ENCODE data around the gene PLCD4. TPM values are rescaled to one million over a fixed set of nuclear protein-coding genes. Genes with fewer than 3 reads are reported as not detected.
A peak's percentile ranks its signal among the peaks of the same experiment; 100 is the strongest.

The PLCD4 gene
- total RNA-seq, 1 donor: 0.27 TPM

GRCh38 chr2:218618102-218618860, 10.6 kb downstream of the PLCD4 start:
- no peak for DNase-seq (ENCODE audit: low read depth in 2 of 3, low spot score in 2 of 3)

GRCh38 chr2:218621007-218621406, 13.3 kb downstream of the PLCD4 start:
- DNase-seq (ENCODE audit: low read depth in 2 of 3, low spot score in 2 of 3): no peak

- DNase-seq (ENCODE audit: low read depth in 2 of 3, low spot score in 2 of 3): no peak
These were observed 15.1 kb downstream of the PLCD4 start for GRCh38 chr2:218622606-218623365.

GRCh38 chr2:218623366-218623705, 15.6 kb downstream of the PLCD4 start:
- peak in 1 of 3 donors; percentile 1 for DNase-seq (ENCODE audit: low read depth in 2 of 3, low spot score in 2 of 3)

GRCh38 chr2:218626369-218626768, 18.7 kb downstream of the PLCD4 start:
- DNase-seq (ENCODE audit: low read depth in 2 of 3, low spot score in 2 of 3): no peak

- no peak for DNase-seq (ENCODE audit: low read depth in 2 of 3, low spot score in 2 of 3)
These were observed 20.2 kb downstream of the PLCD4 start for GRCh38 chr2:218627939-218628338.

- no peak for DNase-seq (ENCODE audit: low read depth in 2 of 3, low spot score in 2 of 3)
These were observed 24.1 kb downstream of the PLCD4 start for GRCh38 chr2:218631837-218632236.

- DNase-seq (ENCODE audit: low read depth in 2 of 3, low spot score in 2 of 3): no peak
These were observed 28.0 kb downstream of the PLCD4 start for GRCh38 chr2:218635719-218636118.

- no peak for DNase-seq (ENCODE audit: low read depth in 2 of 3, low spot score in 2 of 3)
These were observed 30.7 kb downstream of the PLCD4 start for GRCh38 chr2:218638372-218638771.

GRCh38 chr2:218642121-218642656, 34.5 kb downstream of the PLCD4 start:
- DNase-seq (ENCODE audit: low read depth in 2 of 3, low spot score in 2 of 3): no peak

- no peak for DNase-seq (ENCODE audit: low read depth in 2 of 3, low spot score in 2 of 3)
These were observed 35.1 kb downstream of the PLCD4 start for GRCh38 chr2:218642786-218643185.

GRCh38 chr2:218643751-218644310, 36.1 kb downstream of the PLCD4 start:
- no peak for DNase-seq (ENCODE audit: low read depth in 2 of 3, low spot score in 2 of 3)

GRCh38 chr2:218644721-218645120, 37.0 kb downstream of the PLCD4 start:
- no peak for DNase-seq (ENCODE audit: low read depth in 2 of 3, low spot score in 2 of 3)

GRCh38 chr2:218645126-218645525, 37.4 kb downstream of the PLCD4 start:
- DNase-seq (ENCODE audit: low read depth in 2 of 3, low spot score in 2 of 3): no peak

- peak in 2 of 3 donors; percentile 47 to 68 for DNase-seq (ENCODE audit: low read depth in 2 of 3, low spot score in 2 of 3)
These were observed 40.5 kb downstream of the PLCD4 start for GRCh38 chr2:218648088-218648786.

- DNase-seq (ENCODE audit: low read depth in 2 of 3, low spot score in 2 of 3): no peak
These were observed 41.0 kb downstream of the PLCD4 start for GRCh38 chr2:218648787-218649100.

- DNase-seq (ENCODE audit: low read depth in 2 of 3, low spot score in 2 of 3): no peak
These were observed 48.1 kb downstream of the PLCD4 start for GRCh38 chr2:218655751-218656150.

- peak in 2 of 3 donors; percentile 50 to 52 for DNase-seq (ENCODE audit: low read depth in 2 of 3, low spot score in 2 of 3)
These were observed 51.1 kb downstream of the PLCD4 start for GRCh38 chr2:218658671-218659257.

GRCh38 chr2:218659258-218659987, 51.7 kb downstream of the PLCD4 start, which contains the start of the genes BCS1L and ZNF142:
BCS1L (plus strand) TSS chr2:218659683; CDS start chr2:218660988, 1,305 bp downstream.
ZNF142 (minus strand) TSS chr2:218659623; CDS start chr2:218656429, 3,194 bp downstream.
- peak; percentile 69 to 96 (median 92) for DNase-seq (ENCODE audit: low read depth in 2 of 3, low spot score in 2 of 3)

- DNase-seq (ENCODE audit: low read depth in 2 of 3, low spot score in 2 of 3): no peak
These were observed 52.3 kb downstream of the PLCD4 start for GRCh38 chr2:218659988-218660358.

Measured in hematopoietic multipotent progenitor cell (in vitro differentiated cells).